Omental fat pad (tissue), 4 donors: Measurements from ENCODE around the gene TRIM21. TPM values are rescaled to one million over a fixed set of nuclear protein-coding genes. Genes with fewer than 3 reads are reported as not detected.

Experiments used
- ATAC-seq: fragments of 150-250 bp; one replicate; pipeline ENCODE4 v1.9.1; 2016; ENCODE audit warnings: mild to moderate bottlenecking, moderate library complexity; ENCODE audit not compliant: low FRiP score
- DNase-seq: peaks from one replicate; pipeline ENCODE4 v3.0.0-alpha.2; 2019; ENCODE audit warnings: low spot score
- total RNA-seq, 4 donors: library from RNA; depleted of rRNA; stranded (reverse); fragments of >200 nt; gene quantifications; one replicate each; pipeline ENCODE4 v1.1.0, GENCODE V29; 2016
- TF ChIP-seq, protein P1 (sequence below), 3 donors: fragments of 450-650 bp; IDR thresholded peaks; one replicate each; pipeline ENCODE4 v1.5.1; 2016 to 2017; ENCODE audit warnings: antibody characterized with exemption in 3 of 3, mild to moderate bottlenecking in 3 of 3, moderate library complexity in 2 of 3

TRIM21 gene
- total RNA-seq, result 10 to 100 TPM; 14.1 to 30.6 (median 17.3) TPM

DNA sequence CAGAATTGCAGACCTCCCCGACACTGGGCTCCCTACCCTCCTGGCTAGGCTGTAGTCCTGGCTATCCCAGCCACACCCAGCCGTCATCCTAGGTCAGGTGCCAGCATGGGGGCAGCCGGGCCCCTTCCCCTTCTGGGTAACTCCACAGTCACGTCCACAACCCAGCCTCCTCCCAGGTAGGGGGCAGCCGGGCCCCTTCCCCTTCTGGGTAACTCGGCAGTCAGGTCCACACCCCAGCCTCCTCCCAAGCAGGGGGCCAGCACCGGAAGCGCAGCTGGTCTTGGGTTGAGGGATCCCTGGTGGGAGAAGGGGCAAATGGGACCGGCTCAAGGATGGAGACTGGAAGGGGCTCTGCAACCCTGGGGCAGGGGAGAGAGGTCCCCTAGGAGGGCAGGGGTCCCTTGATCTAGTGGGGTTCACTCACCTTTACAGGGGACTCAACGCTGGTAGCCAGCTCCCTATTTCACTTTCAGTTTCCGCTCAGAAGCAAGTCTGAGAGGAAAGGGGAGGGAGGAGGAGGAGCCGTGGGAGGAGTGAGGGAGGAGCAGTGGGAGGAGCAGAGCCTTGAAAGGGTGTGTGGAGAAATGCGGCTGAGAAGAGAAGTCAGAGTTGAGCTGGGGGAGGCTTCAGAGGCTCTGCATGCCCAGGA, at the start of gene TRIM21:
Gene TRIM21 (minus strand): TSS at position 494 of the 649 bp plus-strand sequence. CDS start 3,293 bp downstream, outside the sequence.
- TF ChIP-seq, protein P1, sequence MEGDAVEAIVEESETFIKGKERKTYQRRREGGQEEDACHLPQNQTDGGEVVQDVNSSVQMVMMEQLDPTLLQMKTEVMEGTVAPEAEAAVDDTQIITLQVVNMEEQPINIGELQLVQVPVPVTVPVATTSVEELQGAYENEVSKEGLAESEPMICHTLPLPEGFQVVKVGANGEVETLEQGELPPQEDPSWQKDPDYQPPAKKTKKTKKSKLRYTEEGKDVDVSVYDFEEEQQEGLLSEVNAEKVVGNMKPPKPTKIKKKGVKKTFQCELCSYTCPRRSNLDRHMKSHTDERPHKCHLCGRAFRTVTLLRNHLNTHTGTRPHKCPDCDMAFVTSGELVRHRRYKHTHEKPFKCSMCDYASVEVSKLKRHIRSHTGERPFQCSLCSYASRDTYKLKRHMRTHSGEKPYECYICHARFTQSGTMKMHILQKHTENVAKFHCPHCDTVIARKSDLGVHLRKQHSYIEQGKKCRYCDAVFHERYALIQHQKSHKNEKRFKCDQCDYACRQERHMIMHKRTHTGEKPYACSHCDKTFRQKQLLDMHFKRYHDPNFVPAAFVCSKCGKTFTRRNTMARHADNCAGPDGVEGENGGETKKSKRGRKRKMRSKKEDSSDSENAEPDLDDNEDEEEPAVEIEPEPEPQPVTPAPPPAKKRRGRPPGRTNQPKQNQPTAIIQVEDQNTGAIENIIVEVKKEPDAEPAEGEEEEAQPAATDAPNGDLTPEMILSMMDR (IDR thresholded peaks at IDR 0.05), result no peak
- peak; percentile 62 for DNase-seq
- ATAC-seq, result peak; percentile 98

DNA sequence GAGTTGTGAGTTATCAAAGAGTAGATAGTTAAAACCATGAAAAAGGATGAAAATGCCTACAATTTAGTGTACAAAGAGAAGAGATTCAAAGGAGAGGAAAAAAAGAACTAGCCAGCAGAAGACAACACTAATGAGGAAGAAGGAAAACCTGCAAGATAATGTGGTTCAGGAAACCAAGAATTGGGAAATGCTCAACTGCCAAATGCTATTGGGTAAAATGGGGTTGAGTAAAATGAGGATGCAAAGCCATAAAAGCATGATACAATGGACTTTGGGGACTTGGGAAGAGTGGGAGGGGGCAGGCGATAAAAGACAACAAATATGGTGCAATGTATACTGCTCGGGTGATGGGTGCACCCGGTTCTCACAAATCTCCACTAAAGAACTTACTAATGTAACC, 48.0 kb upstream of the TRIM21 start:
- ATAC-seq (no peak), DNase-seq (no peak)
- TF ChIP-seq, protein P1 (IDR thresholded peaks at IDR 0.05), result no peak

DNA sequence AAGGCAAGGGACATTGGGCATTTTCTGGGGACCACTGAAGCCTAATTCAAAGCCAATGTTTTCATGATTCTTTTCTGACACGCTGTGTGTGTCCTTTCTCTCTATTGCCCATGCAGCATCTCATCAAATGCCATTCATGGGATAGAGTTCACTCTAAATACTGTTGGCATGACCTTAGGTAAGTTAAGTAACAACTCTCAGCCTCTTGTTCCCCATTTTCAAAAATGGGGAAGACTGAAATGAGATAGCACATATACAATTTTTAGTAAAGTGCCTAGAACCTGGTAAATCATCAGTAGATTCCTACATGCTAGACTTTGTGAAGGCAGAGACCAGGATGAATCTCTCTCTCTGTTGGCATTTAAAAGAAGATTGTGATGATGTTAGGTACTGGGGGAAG, 42.9 kb upstream of the TRIM21 start:
- ATAC-seq (no peak), DNase-seq (no peak)
- TF ChIP-seq, protein P1 (IDR thresholded peaks at IDR 0.05), result no peak

DNA sequence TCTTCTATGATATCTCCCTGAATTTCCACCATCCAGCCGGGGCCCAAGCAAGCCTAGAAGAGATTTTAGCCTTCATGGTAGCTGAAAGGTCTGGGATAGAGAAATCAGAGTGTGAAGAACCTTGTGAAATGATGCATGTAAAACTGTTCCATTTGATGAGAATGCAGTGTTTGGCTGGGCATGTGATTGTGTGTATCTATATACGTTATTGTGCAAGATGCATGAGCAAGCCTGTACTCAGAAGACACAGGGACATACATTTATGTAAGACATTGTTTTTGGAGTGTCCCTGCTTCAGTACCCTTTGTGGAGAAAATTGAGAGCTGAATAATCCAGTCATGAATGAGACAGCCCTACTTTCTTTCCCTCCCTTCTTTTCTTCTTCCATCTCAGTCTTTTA, 40.4 kb upstream of the TRIM21 start:
- no peak for ATAC-seq
- TF ChIP-seq, protein P1 (IDR thresholded peaks at IDR 0.05), result no peak
- DNase-seq, result no peak

GRCh38 chr11:4430051-4430450, 36.5 kb upstream of the TRIM21 start:
- DNase-seq (no peak), ATAC-seq (no peak)
- TF ChIP-seq, protein P1 (IDR thresholded peaks at IDR 0.05), result no peak

- DNase-seq (no peak), ATAC-seq (no peak)
- TF ChIP-seq, protein P1 (IDR thresholded peaks at IDR 0.05), result no peak
Observed at GRCh38 chr11:4418403-4418802, 24.9 kb upstream of the TRIM21 start.

DNA sequence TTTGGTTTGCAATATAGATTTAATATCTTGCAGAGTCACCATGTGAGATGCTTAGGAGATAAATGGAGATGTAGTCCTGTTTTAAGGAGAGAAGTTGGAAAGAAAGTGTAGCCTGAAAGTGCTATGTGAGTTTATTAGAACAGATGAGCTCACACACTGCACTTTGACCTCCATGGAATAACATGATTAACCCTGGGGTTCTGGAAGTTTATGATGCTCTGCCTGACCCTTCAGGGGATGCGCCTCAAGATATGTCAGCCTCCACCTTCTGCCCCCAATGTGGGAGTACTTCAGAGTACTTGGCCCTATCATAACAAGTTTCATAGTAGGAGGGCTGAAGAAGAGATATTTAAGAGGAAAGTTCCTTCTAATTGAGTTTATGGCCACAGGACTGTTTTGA, 23.3 kb upstream of the TRIM21 start:
- ATAC-seq (no peak), DNase-seq (no peak)
- TF ChIP-seq, protein P1 (IDR thresholded peaks at IDR 0.05), result no peak
